RWPE1 (cell line): ENCODE results near the gene TDP1.
A peak's percentile ranks its signal among the peaks of the same experiment; 100 is the strongest.

Experiments used
- CTCF ChIA-PET: fragments of 350-600 bp; sonication (Branson Sonifier 250); formaldehyde crosslinking; extraction: SDS; loops from one replicate; lab custom pipeline; 2021; lab: Yijun Ruan, JAX
- POLR2A ChIA-PET: fragments of 400-600 bp; formaldehyde crosslinking; extraction: SDS; loops from one replicate; lab custom pipeline; 2020; ENCODE audit warnings: antibody characterized with exemption; ENCODE audit not compliant: low non-redundant PET; lab: Yijun Ruan, JAX
- DNase-seq: peaks from one replicate; pipeline ENCODE4 v3.0.0; 2012; ENCODE audit warnings: low spot score
- H3K27ac ChIP-seq: fragments of 450-650 bp; 2 replicates; pipeline ENCODE4 v1.5.1; 2017
- TF ChIP-seq, protein P1 (sequence below): fragments of 450-650 bp; conservative IDR thresholded peaks from 2 replicates; pipeline ENCODE4 v1.5.1; 2017; ENCODE audit warnings: low read depth, mild to moderate bottlenecking

TDP1 gene

GRCh38 chr14:89911010-89911919 lies 44.5 kb upstream of the TDP1 start:
- H3K27ac ChIP-seq: no peak overlapping the region
- ChIA-PET CTCF (no interaction called here), POLR2A (no interaction called here)
- TF ChIP-seq, protein P1, sequence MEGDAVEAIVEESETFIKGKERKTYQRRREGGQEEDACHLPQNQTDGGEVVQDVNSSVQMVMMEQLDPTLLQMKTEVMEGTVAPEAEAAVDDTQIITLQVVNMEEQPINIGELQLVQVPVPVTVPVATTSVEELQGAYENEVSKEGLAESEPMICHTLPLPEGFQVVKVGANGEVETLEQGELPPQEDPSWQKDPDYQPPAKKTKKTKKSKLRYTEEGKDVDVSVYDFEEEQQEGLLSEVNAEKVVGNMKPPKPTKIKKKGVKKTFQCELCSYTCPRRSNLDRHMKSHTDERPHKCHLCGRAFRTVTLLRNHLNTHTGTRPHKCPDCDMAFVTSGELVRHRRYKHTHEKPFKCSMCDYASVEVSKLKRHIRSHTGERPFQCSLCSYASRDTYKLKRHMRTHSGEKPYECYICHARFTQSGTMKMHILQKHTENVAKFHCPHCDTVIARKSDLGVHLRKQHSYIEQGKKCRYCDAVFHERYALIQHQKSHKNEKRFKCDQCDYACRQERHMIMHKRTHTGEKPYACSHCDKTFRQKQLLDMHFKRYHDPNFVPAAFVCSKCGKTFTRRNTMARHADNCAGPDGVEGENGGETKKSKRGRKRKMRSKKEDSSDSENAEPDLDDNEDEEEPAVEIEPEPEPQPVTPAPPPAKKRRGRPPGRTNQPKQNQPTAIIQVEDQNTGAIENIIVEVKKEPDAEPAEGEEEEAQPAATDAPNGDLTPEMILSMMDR: no peak
- DNase-seq: no peak

DNA sequence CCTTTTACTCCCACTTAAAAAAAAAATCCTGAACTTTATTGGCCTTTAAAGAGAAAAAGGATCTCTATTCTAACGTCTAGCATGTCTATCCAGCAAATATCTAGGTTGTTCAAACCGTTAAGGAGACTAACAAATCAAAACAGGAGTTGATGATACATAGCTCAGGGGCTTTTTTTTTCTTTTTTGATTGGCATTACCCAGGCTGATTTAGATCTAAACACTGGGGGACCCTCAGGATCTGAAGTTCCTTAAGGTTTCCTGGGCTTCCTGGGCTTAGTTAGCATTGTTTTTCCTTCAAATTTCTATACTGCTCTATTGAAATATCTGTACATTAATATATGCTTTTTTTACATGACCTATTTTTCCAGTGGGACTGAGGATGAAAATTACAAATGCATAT lies 43.5 kb upstream of the TDP1 start:
- ChIA-PET CTCF (interaction anchor here (0.6 kb wide), 1 partner anchor 203 kb away, joined by 4 read pairs; no protein-coding TSS in a partner anchor), POLR2A (no interaction called here)
- TF ChIP-seq, protein P1: no peak
- H3K27ac ChIP-seq: no peak overlapping the region
- no peak for DNase-seq

- H3K27ac ChIP-seq: peak overlapping the region; percentile 79
- CTCF ChIA-PET: interaction anchor here (0.6 kb wide), 1 partner anchor 203 kb away, joined by 4 read pairs; no protein-coding TSS in a partner anchor
- TF ChIP-seq, protein P1: no peak
- peak; percentile 86 for DNase-seq
- POLR2A ChIA-PET: no interaction called here
Measured at GRCh38 chr14:89912667-89913211, 43.0 kb upstream of the TDP1 start.

DNA sequence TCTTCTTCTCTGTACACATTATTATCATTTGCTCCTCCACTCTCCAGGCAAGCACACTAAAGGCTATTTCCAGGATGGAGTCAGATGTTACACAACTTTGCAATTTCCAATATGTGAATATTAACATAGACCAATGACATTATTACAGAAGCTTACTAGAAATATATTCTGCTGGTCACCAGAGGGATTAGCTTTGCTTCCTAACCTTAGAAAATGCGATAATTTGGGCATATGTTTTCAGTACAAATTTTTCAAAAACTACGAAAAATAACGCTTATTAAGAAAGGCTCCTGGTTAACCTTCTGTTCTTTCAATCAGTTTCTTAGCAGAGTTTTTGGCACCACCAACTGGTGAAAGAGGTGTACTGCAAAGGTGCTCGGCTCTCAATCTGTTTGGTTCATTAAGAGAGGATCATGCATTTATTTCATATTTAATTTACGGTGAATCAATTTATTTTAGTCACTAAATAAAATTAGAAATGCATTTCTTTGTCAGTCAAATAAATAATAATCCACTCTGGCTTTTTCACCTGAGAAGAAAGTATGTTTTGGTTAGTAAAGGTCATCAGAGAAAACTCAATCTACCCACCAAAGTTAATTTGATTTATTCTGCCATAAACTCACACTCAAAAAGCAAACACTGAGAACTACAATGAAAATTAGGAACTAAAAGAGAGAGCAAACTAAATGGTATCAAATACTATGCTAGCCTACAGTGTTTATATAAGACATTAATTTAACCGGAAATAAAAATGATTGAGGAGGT lies 40.4 kb upstream of the TDP1 start:
- CTCF ChIA-PET: interaction anchor here (0.5 to 0.7 kb wide), 3 partner anchors 18 to 821 kb away, joined by 3 to 4 read pairs (median 3); no protein-coding TSS in a partner anchor
- TF ChIP-seq, protein P1: peak; percentile 93
- no peak overlapping the region for H3K27ac ChIP-seq
- POLR2A ChIA-PET: interaction anchor here (0.6 kb wide), 1 partner anchor 336 kb away, joined by 3 read pairs; no protein-coding TSS in a partner anchor
- peak; percentile 48 for DNase-seq

DNA sequence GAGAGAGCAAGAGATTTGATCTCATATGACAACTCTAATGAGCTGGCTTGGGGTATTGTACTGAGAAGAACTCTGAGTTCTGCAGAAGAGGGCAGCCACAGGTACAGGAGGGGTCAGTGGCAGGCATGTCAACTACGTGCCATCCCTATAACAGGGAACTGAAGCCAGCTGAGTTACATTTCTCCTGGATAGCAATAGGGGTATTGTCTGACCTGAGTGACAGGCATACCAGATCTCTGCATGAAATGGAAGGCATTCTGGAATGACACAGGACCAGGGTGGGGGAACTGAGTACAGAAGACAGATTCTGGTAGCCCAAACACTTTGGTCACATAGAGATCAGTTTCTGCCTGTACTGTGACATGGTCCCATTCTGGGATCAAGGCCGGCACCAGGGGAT lies 37.0 kb upstream of the TDP1 start:
- CTCF ChIA-PET: no interaction called here
- DNase-seq: no peak
- no peak overlapping the region for H3K27ac ChIP-seq
- POLR2A ChIA-PET: no interaction called here
- TF ChIP-seq, protein P1: no peak

- DNase-seq: no peak
- ChIA-PET POLR2A (no interaction called here), CTCF (interaction anchor here (1.1 kb wide), 1 partner anchor 53 kb away, joined by 3 read pairs; no protein-coding TSS in a partner anchor)
- TF ChIP-seq, protein P1: no peak
- no peak overlapping the region for H3K27ac ChIP-seq
Measured at GRCh38 chr14:89920056-89920455, 35.7 kb upstream of the TDP1 start.
